Measurements from ENCODE around the gene TRPM3.

DNA sequence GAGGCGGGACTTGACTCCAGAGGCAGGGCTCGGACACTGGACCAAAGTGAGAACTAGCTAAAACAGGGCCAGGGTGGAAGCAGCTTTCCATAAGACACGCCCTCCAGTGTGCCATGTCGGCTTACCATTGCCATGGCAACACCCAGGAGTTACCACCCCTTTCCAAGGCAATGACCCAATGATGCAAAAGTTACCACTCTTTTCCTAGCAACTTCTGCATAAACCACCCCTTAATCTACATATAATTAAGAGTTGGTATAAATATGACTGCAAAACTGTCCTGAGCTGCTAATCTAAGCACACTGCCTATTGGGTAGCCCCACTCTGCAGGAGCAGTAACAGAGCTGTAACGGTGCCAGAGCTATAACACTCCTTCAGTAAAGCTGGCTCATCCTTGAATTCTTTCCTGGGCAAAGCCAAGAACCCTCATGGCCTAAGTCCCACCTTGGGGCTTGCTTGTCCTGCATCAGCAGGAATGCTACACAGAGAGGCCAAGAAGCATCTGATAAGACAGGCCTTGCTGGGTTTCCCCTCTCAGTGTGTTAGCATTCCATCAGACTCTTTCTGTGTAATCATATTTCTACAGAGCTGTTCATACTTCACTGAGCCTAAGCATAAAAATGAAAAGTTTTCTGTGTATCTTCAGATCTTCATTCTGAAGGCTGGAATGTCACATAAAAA is 444.2 kb downstream of the TRPM3 start:
- TF ChIP-seq, protein P1, sequence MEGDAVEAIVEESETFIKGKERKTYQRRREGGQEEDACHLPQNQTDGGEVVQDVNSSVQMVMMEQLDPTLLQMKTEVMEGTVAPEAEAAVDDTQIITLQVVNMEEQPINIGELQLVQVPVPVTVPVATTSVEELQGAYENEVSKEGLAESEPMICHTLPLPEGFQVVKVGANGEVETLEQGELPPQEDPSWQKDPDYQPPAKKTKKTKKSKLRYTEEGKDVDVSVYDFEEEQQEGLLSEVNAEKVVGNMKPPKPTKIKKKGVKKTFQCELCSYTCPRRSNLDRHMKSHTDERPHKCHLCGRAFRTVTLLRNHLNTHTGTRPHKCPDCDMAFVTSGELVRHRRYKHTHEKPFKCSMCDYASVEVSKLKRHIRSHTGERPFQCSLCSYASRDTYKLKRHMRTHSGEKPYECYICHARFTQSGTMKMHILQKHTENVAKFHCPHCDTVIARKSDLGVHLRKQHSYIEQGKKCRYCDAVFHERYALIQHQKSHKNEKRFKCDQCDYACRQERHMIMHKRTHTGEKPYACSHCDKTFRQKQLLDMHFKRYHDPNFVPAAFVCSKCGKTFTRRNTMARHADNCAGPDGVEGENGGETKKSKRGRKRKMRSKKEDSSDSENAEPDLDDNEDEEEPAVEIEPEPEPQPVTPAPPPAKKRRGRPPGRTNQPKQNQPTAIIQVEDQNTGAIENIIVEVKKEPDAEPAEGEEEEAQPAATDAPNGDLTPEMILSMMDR (tag by site-specific recombination; IDR thresholded peaks at IDR 0.05), result no peak
- TF ChIP-seq YY1 (tag by site-specific recombination; IDR thresholded peaks at IDR 0.05) (no peak), GLI2 (tag by site-specific recombination; IDR thresholded peaks at IDR 0.05; ENCODE audit: borderline replicate concordance, low read depth) (no peak)
